ENCODE results near the gene RIPOR3.
A peak's percentile ranks its signal among the peaks of the same experiment; 100 is the strongest.
"Not testable (repeated sequence)": the region's sequence is repeated elsewhere in the genome, so short reads cannot be mapped to it uniquely, and the experiment has no call there.

RIPOR3 gene

DNA sequence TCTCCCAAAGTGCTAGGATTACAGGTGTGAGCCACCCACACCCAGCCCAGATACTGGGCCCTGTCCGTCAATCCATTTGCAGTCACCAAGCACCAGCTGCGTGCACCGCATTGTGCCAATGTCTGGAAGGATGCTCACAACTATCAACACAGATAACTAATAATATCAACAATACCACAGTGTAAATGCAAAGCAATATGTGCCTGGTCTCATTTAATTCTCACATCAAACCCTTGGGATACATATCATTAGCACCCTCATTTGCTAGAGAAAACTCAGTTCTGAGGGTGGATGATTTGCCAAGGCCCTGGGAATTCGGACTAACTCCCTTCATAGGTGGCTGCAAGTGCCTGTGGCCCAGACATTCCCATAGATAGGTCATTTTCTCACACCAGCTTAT, 14.5 kb downstream of the RIPOR3 start:
- DNase-seq, result no peak

DNA sequence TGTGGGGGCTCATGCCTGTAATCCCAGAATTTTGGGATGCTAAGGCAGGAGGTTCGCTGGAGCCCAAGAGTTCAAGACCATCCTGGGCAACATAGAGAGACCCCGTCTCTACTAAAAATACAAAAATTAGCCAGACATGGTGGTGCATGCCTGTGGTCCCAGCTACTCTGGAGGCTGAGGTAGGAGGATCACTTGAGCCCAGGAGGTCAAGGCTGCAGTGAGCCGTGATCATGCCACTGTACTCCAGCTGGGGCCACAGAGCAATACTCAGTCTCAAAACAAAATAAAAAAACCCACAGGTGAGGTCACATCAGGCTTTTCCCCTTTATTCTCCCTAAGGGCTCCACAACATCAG, 15.0 kb downstream of the RIPOR3 start:
- DNase-seq, result not testable (repeated sequence)

GRCh38 chr20:50675671-50676376, 15.5 kb downstream of the RIPOR3 start:
- DNase-seq, result no peak

DNA sequence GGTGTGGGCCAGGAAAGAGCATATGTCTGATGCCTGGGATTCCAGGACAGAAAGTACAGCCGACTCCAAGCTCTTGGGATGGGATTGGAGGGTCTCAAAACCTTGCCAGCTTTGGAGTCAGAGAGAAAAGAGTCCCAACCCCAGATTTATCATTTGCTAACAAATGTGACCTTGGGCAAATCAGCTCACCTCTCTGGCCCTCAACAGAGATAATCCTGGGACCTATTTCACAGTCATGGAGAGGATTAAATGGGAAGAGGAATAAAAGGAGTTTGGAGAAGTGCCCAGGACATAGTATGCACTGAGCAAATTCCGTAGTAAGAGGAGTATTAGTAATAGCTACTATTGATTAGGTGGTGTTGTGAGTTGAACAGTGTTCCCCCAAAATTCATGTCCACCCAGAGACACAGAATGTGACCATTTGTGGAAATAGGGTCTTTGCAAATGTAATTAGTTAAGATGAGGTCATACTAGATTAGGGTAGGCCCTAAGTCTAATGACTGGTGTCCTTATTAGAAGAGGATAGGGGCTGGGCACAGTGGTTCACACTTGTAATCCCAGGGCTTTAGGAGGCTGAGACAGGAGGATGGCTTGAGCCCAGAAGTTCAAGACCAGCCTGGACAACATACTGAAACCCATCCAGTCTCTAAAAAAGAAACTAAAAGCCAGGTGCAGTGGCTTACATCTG, 17.1 kb downstream of the RIPOR3 start:
- no peak for DNase-seq

GRCh38 chr20:50673466-50674137, 17.7 kb downstream of the RIPOR3 start:
- DNase-seq, result no peak

DNA sequence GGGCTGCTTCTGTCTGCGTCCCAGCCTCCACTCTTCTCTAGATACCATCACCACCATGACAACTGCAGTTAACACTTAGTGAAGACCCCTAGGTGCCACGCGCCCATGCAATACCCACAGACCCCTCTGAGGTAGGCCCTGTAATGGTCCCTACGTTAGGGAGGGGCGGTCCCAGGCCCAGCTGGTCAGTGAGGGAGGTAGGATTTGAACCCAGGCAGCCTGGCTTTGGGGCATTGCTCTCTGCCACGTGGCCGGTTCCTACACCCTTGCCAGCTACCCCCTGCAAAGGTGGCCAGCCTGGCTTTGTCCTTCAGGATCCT, 18.2 kb downstream of the RIPOR3 start:
- DNase-seq, result no peak

- no peak for DNase-seq
Measured at GRCh38 chr20:50672400-50673145, 18.8 kb downstream of the RIPOR3 start.

GRCh38 chr20:50671626-50672025, 19.7 kb downstream of the RIPOR3 start:
- DNase-seq, result no peak

DNA sequence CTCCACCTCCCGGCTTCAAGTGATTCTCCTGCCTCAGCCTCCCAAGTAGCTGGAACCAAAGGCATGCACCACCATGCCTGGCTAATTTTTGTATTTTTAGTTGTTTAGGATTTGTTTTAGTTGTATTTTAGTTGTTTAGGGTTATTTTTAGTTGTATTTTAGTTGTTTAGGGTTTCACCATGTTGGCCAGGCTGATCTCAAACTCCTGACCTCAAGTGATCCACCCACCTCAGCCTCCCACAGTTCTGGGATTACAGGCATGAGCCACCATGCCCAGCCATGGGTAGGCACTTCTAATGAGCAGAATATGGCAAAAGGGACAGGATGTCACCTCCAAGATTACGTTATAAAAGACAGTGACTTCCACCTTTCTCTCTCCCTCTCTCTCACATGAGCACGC, 20.3 kb downstream of the RIPOR3 start:
- DNase-seq, result not testable (repeated sequence)

DNA sequence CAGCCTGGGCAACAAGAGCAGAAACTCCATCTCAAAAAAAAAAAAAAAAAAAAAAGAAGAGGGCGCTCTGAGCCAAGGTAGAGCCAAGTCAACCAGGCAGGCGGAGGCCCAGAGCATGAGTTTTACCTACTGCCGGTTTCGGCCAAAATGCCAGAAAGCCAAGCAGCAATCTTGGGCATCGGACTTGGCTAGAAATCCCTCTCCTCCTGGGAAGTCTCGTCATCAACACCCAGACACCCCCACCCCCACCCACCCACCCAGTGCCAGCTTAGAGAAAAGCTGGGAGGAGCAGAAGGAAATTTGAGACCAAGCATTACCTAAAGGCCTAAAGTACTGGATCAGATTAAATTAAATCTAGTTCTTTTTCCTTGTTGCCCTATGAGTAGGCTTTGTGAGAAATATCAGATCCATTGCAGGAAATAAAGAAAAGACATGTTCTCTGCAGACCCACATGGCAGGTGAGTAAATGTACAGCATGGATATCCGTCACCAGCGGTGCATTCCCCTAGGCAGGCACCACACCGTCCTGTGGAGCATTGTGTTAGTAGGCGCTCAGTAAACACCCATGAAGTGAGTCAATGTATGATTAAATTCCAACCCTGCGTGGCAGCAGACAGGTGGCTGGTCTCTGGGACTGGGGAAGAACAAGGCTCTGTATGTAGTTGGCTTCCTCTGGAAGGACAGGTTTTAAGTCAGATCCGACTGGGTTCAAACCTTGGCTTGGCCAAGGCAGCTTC, 21.0 kb downstream of the RIPOR3 start:
- DNase-seq, result no peak

- no peak for DNase-seq
Measured at GRCh38 chr20:50668798-50669197, 22.5 kb downstream of the RIPOR3 start.

- DNase-seq, result no peak
Measured at GRCh38 chr20:50668326-50668725, 23.0 kb downstream of the RIPOR3 start.

DNA sequence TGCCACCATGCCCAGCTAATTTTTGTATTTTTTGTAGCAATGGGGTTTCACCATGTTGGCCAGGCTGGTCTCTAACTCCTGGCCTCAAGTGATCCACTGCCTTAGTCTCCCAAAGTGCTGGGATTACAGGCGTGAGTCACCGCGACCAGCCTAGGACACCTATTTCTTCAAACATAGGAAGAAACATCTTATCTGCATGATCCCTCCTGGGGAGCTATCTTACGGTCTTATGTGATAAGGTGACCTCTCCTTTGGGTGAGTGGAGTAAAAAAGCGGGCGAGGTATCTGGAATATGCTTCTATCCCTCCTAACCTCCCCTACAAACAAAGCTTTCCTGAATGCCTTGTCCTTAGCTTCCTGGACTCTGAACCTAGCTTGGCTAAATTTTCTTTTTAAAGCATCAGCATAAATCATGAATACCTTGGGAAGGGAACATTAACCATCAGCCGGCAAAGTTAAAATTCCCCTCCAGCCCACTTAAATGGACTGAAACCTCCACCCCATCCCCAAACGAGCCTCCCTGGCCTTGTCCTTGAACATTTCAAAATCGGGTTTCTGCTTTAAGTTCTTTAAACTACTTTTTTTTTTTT, 24.5 kb downstream of the RIPOR3 start:
- DNase-seq, result no peak

DNA sequence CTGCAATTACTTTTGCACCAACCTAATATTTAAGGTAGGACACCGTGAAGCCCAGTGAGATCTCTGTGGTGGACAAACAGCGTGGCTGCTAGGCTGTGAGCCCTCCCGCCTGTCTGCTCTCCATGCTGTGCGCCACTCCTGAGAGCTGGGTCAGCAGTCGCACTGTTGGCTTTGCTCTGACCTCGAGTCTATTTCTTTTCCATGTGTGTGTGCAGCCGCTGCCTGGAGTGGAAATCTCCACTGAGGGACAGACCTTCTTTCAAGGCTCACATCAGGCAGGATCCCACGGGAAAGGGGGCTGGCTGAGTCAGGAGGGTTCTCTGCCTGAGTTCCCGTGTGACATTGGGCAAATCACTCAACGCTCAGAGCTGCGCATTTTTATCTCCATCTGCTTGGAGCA, 27.1 kb downstream of the RIPOR3 start:
- DNase-seq, result no peak

- DNase-seq, result no peak
Measured at GRCh38 chr20:50663095-50663821, 28.1 kb downstream of the RIPOR3 start.

DNA sequence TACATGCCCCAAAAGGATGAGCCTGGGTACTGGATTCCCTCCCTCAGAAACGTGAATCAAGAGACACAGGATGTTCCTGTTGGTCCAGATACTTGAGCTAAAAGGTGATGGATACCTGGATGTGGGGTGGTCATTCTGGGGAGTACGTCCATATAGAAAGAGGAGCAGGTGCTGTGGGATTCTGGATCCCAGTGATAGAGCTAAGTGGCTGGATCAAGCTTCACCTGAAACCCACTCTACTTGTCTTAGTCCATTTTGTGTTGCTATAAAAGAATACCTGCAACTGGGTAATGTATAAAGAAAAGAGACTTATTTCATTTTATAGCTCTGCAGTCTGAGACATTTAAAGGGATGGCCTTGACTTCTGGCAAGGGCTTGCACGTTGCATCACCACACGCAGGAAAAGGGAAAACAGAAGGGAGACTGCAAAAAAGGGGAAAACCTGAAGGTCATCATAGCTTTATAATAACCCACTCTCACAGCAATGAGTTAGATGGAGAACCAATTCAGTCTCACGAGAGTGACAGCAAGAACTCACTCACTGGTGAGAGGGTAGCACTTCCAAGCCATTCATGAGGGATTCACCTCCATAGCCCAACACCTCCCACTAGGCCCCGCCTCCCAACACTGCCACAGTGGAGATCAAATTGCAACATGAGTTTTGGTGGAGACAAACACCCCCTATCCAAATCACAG, 31.2 kb downstream of the RIPOR3 start:
- DNase-seq, result no peak

DNA sequence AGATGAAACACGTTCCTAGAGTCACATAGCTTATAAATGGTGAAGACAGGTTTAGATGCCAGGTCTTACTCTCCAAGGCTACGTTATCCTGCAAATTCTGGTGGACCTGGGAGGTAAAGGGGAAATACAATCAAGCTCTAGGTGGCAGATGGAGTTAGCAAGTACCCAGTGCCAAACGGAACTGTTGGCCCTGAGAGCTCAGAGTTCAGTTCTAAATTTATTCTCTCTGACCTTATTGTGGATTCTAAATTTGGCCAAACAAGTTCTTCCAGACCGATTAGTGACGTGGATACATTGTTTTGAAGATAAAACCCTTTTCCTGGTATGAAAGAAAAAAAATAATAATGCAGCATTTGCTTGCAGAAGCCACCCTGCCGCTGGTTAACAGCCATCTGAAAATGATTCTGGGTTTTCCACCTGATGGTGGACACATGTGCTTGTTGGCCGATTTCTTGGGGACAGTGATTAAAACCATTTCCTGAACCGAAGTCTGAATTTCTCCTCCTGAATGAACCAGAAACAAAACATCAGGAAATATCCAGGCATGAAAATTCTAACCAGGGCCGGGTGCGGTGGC, 32.5 kb downstream of the RIPOR3 start:
- no peak for DNase-seq

- peak; percentile 30 to 37 for DNase-seq
Measured at GRCh38 chr20:50655311-50655880, 35.9 kb downstream of the RIPOR3 start.

DNA sequence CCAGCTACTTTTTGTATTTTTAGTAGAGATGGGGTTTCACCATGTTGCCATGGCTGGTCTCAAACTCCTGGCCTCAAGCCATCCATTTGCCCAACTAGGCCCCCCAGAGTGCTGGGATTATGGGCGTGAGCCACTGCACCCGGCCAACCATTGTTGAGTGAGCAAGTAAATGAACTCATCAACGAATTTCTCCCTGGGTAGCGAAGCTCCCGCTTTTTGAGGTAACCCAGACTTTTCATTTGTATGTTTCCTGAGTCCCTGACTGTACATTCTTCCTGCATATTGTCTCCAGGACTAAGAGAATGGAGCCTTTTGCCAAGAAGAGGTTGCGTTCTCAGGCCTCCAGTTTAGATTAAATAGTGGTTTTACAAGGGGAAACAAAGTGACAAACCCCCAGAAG, 36.4 kb downstream of the RIPOR3 start:
- no peak for DNase-seq

DNA sequence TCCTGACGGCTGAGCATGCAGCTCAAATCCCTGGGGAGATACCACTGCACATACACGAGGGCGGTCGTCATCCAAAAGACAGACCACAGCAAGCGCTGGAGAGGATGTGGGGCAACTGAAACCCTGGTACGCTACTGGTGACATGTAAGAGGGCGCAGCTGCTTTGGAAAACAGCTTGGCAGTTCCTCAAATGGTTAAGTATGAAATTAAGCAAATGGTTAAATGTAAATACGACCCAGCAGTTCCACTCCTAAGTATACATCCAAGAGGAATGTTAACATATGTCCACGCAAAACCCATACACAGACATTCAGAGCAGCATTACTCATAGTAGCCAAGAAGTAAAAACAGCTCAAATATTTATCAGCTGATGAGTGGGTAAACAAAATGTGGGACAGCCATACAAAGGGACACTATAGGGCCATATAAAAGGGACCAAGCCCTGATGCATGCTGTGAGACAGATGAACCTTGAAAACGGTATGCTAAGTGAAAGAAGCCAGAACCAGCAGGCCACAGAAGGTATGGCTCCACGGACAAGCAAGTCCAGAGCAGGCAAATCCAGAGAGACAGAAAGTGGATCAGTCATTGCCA, 38.5 kb downstream of the RIPOR3 start:
- no peak for DNase-seq

Data from hippocampal formation (tissue), 2 donors.